HUES6 (cell line): Measurements from ENCODE around the gene HOPX.
"Not testable (repeated sequence)": the region's sequence is repeated elsewhere in the genome, so short reads cannot be mapped to it uniquely, and the experiment has no call there.

Source experiments
- H3K27ac ChIP-seq: 2 replicates; pipeline ENCODE4 v1.7.0; 2013; ENCODE audit warnings: low read depth, mild to moderate bottlenecking, low read length, inconsistent platforms
- H3K27me3 ChIP-seq: 2 replicates; pipeline ENCODE4 v1.6.1; 2013; ENCODE audit warnings: low read length; ENCODE audit not compliant: control insufficient read depth, insufficient read depth
- H3K36me3 ChIP-seq: 2 replicates; pipeline ENCODE4 v1.6.1; 2013; ENCODE audit warnings: low read length; ENCODE audit not compliant: control insufficient read depth, insufficient read depth
- H3K4me1 ChIP-seq: 2 replicates; pipeline ENCODE4 v1.6.1; 2013; ENCODE audit warnings: low read length; ENCODE audit not compliant: control insufficient read depth, insufficient read depth
- H3K4me3 ChIP-seq: 2 replicates; pipeline ENCODE4 v1.5.1; 2013; ENCODE audit warnings: low read depth, low read length
- H3K9ac ChIP-seq: one replicate; pipeline ENCODE4 v1.6.1; 2013; ENCODE audit warnings: mild to moderate bottlenecking, low read length
- H3K9me3 ChIP-seq: 2 replicates; pipeline ENCODE4 v1.6.1; 2013; ENCODE audit warnings: low read depth, low read length; ENCODE audit not compliant: control insufficient read depth, insufficient read depth

Gene HOPX

GRCh38 chr4:56703378-56703777, 22.3 kb upstream of the HOPX start:
- Histone ChIP-seq H3K36me3 (no peaks in the 10 kb centered on the region), H3K4me3 (no peak overlapping the region), H3K27me3 (no peaks in the 10 kb centered on the region), H3K9me3 (peaks cover 7% of the 10 kb centered on the region), H3K27ac (no peak overlapping the region), H3K9ac (no peak overlapping the region), H3K4me1 (peaks cover 7% of the 10 kb centered on the region; the same call in 1 of the 2 replicates)

GRCh38 chr4:56701644-56702043, 20.5 kb upstream of the HOPX start:
- Histone ChIP-seq H3K9me3 (peaks cover 7% of the 10 kb centered on the region), H3K4me1 (peaks cover 11% of the 10 kb centered on the region; the same call in 1 of the 2 replicates), H3K9ac (no peak overlapping the region), H3K27me3 (no peaks in the 10 kb centered on the region), H3K27ac (no peak overlapping the region), H3K4me3 (no peak overlapping the region), H3K36me3 (no peaks in the 10 kb centered on the region)

- Histone ChIP-seq H3K9ac (no peak overlapping the region), H3K4me3 (no peak overlapping the region), H3K9me3 (peaks cover 7% of the 10 kb centered on the region), H3K36me3 (no peaks in the 10 kb centered on the region), H3K4me1 (peaks cover 11% of the 10 kb centered on the region; the same call in 1 of the 2 replicates), H3K27me3 (no peaks in the 10 kb centered on the region), H3K27ac (no peak overlapping the region)
Measured at GRCh38 chr4:56701161-56701480, 20.0 kb upstream of the HOPX start.

- no peak overlapping the region for H3K4me3 ChIP-seq
- H3K4me1 ChIP-seq = peaks cover 11% of the 10 kb centered on the region; the same call in 1 of the 2 replicates
- no peak overlapping the region for H3K9ac ChIP-seq
- H3K9me3 ChIP-seq = no peaks in the 10 kb centered on the region; the same call in 1 of the 2 replicates
- no peaks in the 10 kb centered on the region for H3K36me3 ChIP-seq
- H3K27me3 ChIP-seq = no peaks in the 10 kb centered on the region
- H3K27ac ChIP-seq = no peak overlapping the region
Measured at GRCh38 chr4:56699537-56700105, 18.5 kb upstream of the HOPX start.

GRCh38 chr4:56698329-56698728, 17.2 kb upstream of the HOPX start:
- Histone ChIP-seq H3K36me3 (no peaks in the 10 kb centered on the region), H3K4me3 (no peak overlapping the region), H3K27ac (no peak overlapping the region), H3K9ac (no peak overlapping the region), H3K4me1 (peaks cover 11% of the 10 kb centered on the region; the same call in 1 of the 2 replicates), H3K27me3 (no peaks in the 10 kb centered on the region), H3K9me3 (no peaks in the 10 kb centered on the region; the same call in 1 of the 2 replicates)

GRCh38 chr4:56696056-56696455, 15.0 kb upstream of the HOPX start:
- Histone ChIP-seq H3K9ac (no peak overlapping the region), H3K4me3 (no peak overlapping the region), H3K27me3 (no peaks in the 10 kb centered on the region), H3K9me3 (no peaks in the 10 kb centered on the region; the same call in 1 of the 2 replicates), H3K4me1 (peaks cover 7% of the 10 kb centered on the region; the same call in 1 of the 2 replicates), H3K27ac (no peak overlapping the region), H3K36me3 (no peaks in the 10 kb centered on the region)

- H3K36me3 ChIP-seq, H3K9ac ChIP-seq, H3K9me3 ChIP-seq, H3K27ac ChIP-seq, H3K4me3 ChIP-seq, H3K27me3 ChIP-seq: not testable (repeated sequence)
- peaks cover 12% of the 10 kb centered on the region for H3K4me1 ChIP-seq
Measured at GRCh38 chr4:56693476-56693875, 12.4 kb upstream of the HOPX start.

- H3K4me1 ChIP-seq = peaks cover 7% of the 10 kb centered on the region
Measured at GRCh38 chr4:56692576-56692975, 11.5 kb upstream of the HOPX start.

GRCh38 chr4:56691425-56691824, 10.3 kb upstream of the HOPX start:
- peaks cover 7% of the 10 kb centered on the region for H3K4me1 ChIP-seq
- H3K36me3 ChIP-seq = no peaks in the 10 kb centered on the region
- H3K9me3 ChIP-seq = no peaks in the 10 kb centered on the region; the same call in 1 of the 2 replicates
- H3K9ac ChIP-seq = no peak overlapping the region
- no peaks in the 10 kb centered on the region for H3K27me3 ChIP-seq
- no peak overlapping the region for H3K27ac ChIP-seq
- no peak overlapping the region for H3K4me3 ChIP-seq

More at GRCh38 chr4:56692576-56692975, 11.5 kb upstream of the HOPX start:
- Histone ChIP-seq H3K4me3 (no peak overlapping the region), H3K36me3 (no peaks in the 10 kb centered on the region), H3K27me3 (no peaks in the 10 kb centered on the region), H3K9me3 (no peaks in the 10 kb centered on the region; the same call in 1 of the 2 replicates), H3K27ac (no peak overlapping the region), H3K9ac (no peak overlapping the region)

GRCh38 chr4:56690393-56690792, 9.3 kb upstream of the HOPX start:
- Histone ChIP-seq H3K9me3 (no peaks in the 10 kb centered on the region; the same call in 1 of the 2 replicates), H3K4me1 (peaks cover 8% of the 10 kb centered on the region)

GRCh38 chr4:56689201-56689969, 8.3 kb upstream of the HOPX start:
- Histone ChIP-seq H3K4me3 (no peak overlapping the region), H3K27ac (no peak overlapping the region), H3K9me3 (no peaks in the 10 kb centered on the region), H3K27me3 (no peaks in the 10 kb centered on the region), H3K9ac (no peak overlapping the region), H3K4me1 (peaks cover 10% of the 10 kb centered on the region), H3K36me3 (no peaks in the 10 kb centered on the region)

More at GRCh38 chr4:56690393-56690792, 9.3 kb upstream of the HOPX start:
- no peaks in the 10 kb centered on the region for H3K27me3 ChIP-seq
- H3K4me3 ChIP-seq = no peak overlapping the region
- H3K27ac ChIP-seq = no peak overlapping the region
- H3K9ac ChIP-seq = no peak overlapping the region
- H3K36me3 ChIP-seq = no peaks in the 10 kb centered on the region
